K562 (cell line): ENCODE measurements around the gene IPO11. TPM values are rescaled to one million over a fixed set of nuclear protein-coding genes. Genes with fewer than 3 reads are reported as not detected.

Source experiments
- ATAC-seq: fragments of 200-7000 bp; cut with Tn5 transposase; 3 replicates; pipeline ENCODE4 v1.9.1; 2020; ENCODE audit warnings: moderate library complexity
- BruUV-seq: library from RNA; stranded (reverse); fragments of 400-500 nt; replicated peaks from 2 replicates; lab custom pipeline; 2021; lab: Mats Ljungman, UMichigan
- CTCF ChIA-PET: fragments of 300-600 bp; formaldehyde crosslinking; extraction: SDS; loops from one replicate; lab custom pipeline; 2021; ENCODE audit warnings: low intra/inter-chr PET ratio; lab: Yijun Ruan, JAX
- POLR2A ChIA-PET: fragments of 300-600, 350-650 bp; sonication (Branson Sonifier 250); formaldehyde crosslinking; extraction: SDS; loops from one replicate; lab custom pipeline; 2021; ENCODE audit warnings: antibody characterized with exemption, inconsistent platforms; lab: Yijun Ruan, JAX
- DNase-seq, 4 experiments: peaks; one replicate each; pipeline versions ENCODE4 v3.0.0 to v3.0.0-alpha.2; 2011 to 2018; ENCODE audit warnings: low spot score in 3 of 4, mixed read lengths in 3 of 4; ENCODE audit errors: extremely low read depth in 1 of 4
- FAIRE-seq: peaks from 2 replicates; lab custom pipeline; 2011; peaks lifted over from hg19 to GRCh38; lab: Jason Lieb, UNC
- H2AFZ ChIP-seq: 2 replicates; pipeline ENCODE4 v1.6.0; 2011; ENCODE audit warnings: low read depth, low read length, control low read depth, inconsistent platforms
- H3K27ac ChIP-seq: fragments of 200-600 bp; 3 replicates; pipeline ENCODE4 v1.8.0; 2011; ENCODE audit warnings: low read depth, mild to moderate bottlenecking, control low read depth, inconsistent platforms, low read length, moderate library complexity, mixed read lengths; ENCODE audit errors: extremely low read depth
- H3K27me3 ChIP-seq, 2 experiments: fragments of 300-600 bp in 1 of 2; 2 replicates in 1 of 2; 3 replicates in 1 of 2; pipeline versions ENCODE4 v1.6.0 to v1.8.0; 2011; ENCODE audit warnings: inconsistent platforms in 2 of 2, low read length in 2 of 2, mild to moderate bottlenecking in 1 of 2, mixed read lengths in 1 of 2, moderate library complexity in 1 of 2; ENCODE audit not compliant: control insufficient read depth in 2 of 2, insufficient read depth in 2 of 2
- H3K36me3 ChIP-seq: fragments of 300-600 bp; 3 replicates; pipeline ENCODE4 v1.8.0; 2011; ENCODE audit warnings: mild to moderate bottlenecking, low read length, inconsistent platforms; ENCODE audit not compliant: control insufficient read depth, insufficient read depth
- H3K4me1 ChIP-seq, 2 experiments: fragments of 200-600 bp in 1 of 2; replicated peaks in 1 of 2; 2 replicates in 1 of 2; 3 replicates in 1 of 2; pipeline versions ENCODE4 v1.5.1 to v1.8.0; 2011; ENCODE audit warnings: inconsistent platforms in 2 of 2, low read length in 2 of 2, mild to moderate bottlenecking in 1 of 2, mixed read lengths in 1 of 2, moderate library complexity in 1 of 2; ENCODE audit not compliant: control insufficient read depth in 2 of 2, insufficient read depth in 2 of 2
- H3K4me2 ChIP-seq: 2 replicates; pipeline ENCODE4 v1.6.1; 2011; ENCODE audit warnings: low read length, control low read depth, inconsistent platforms, mixed read lengths; ENCODE audit not compliant: insufficient read depth
- H3K4me3 ChIP-seq: fragments of 200-600 bp; sonication (generic), shearing (Covaris generic); 2 replicates; pipeline ENCODE4 v1.5.1; 2016; ENCODE audit warnings: control low read depth, inconsistent platforms
- H3K79me2 ChIP-seq: fragments of 200-600 bp; 3 replicates; pipeline ENCODE4 v1.8.0; 2011; ENCODE audit warnings: low read length, inconsistent platforms; ENCODE audit not compliant: control insufficient read depth, insufficient read depth
- H3K9ac ChIP-seq, 2 experiments: 2 replicates each; pipeline versions ENCODE4 v1.6.0 to v1.6.1; 2011; ENCODE audit warnings: low read depth in 2 of 2, low read length in 2 of 2, control low read depth in 1 of 2, inconsistent platforms in 1 of 2, mild to moderate bottlenecking in 1 of 2, mixed read lengths in 1 of 2; ENCODE audit not compliant: insufficient read depth in 1 of 2
- H3K9me1 ChIP-seq: one replicate; pipeline ENCODE4 v1.6.0; 2011; ENCODE audit warnings: inconsistent platforms, mild to moderate bottlenecking, low read length, moderate library complexity; ENCODE audit not compliant: control insufficient read depth, insufficient read depth
- H3K9me3 ChIP-seq: replicated peaks from 2 replicates; pipeline ENCODE4 v1.5.1; 2011; ENCODE audit warnings: low read depth, low read length, inconsistent platforms; ENCODE audit not compliant: control insufficient read depth, insufficient read depth
- H4K20me1 ChIP-seq: replicated peaks from 2 replicates; pipeline ENCODE4 v1.6.1; 2011; ENCODE audit warnings: low read length, inconsistent platforms, mixed read lengths; ENCODE audit not compliant: control insufficient read depth, insufficient read depth
- ATF3 ChIP-seq, 2 experiments: fragments of 450-650 bp in 1 of 2; sonication (generic) in 1 of 2; formaldehyde crosslinking in 1 of 2; IDR thresholded peaks in 1 of 2; conservative IDR thresholded peaks in 1 of 2; 2 replicates each; pipeline versions ENCODE4 v1.6.1 to v1.8.1; 2016 to 2023; ENCODE audit warnings: mild to moderate bottlenecking in 2 of 2, moderate library complexity in 2 of 2, inconsistent platforms in 1 of 2, missing genetic modification reagents in 1 of 2
- PKNOX1 ChIP-seq: fragments of 450-650 bp; IDR thresholded peaks from 2 replicates; pipeline ENCODE4 v1.6.1; 2016
- SUPT5H ChIP-seq: fragments of 450-650 bp; IDR thresholded peaks from 2 replicates; pipeline ENCODE4 v1.6.1; 2016
- ZNF76 ChIP-seq: fragments of 250-450 bp; sonication (Bioruptor Pico); IDR thresholded peaks from 2 replicates; pipeline ENCODE4 v1.4.0; 2020; ENCODE audit warnings: mild to moderate bottlenecking, moderate library complexity, borderline replicate concordance
- ZNF77 ChIP-seq: fragments of 250-450 bp; sonication (Bioruptor Pico); IDR thresholded peaks from 2 replicates; pipeline ENCODE4 v1.5.0; 2020
- in situ Hi-C: fragments of 300-500 bp; cut with MboI; formaldehyde crosslinking; loops from 4 replicates; pipeline ENCODE4 v1.15.0; 2018; ENCODE audit warnings: inconsistent platforms, mixed read lengths
- intact Hi-C: fragments of 100-400 bp; cut with micrococcal nuclease; formaldehyde crosslinking; loops from 2 replicates; pipeline ENCODE4 v1.14.2; 2022
- polyA plus RNA-seq, 8 experiments: library from polyadenylated mRNA; depleted of rRNA in 4 of 8; stranded (reverse) in 5 of 8; unstranded in 3 of 8; fragments of >200 nt; fragmentation: Nextera tagmentation in 2 of 8; fragmentation: Illumina TruSeq in 1 of 8; extraction: Ambion mirVana in 2 of 8; extraction: Trizol in 1 of 8; gene quantifications; 2 replicates each; pipeline versions ENCODE4 v1.2.1 to v1.2.3, GENCODE V29; 2011 to 2014; ENCODE audit warnings: inconsistent platforms in 1 of 8, missing spikeins in 1 of 8
- total RNA-seq, 7 experiments: library from RNA; depleted of rRNA in 6 of 7; stranded (reverse); fragments of >200 nt in 6 of 7; fragmentation: Illumina TruSeq in 2 of 7; extraction: Trizol in 2 of 7; gene quantifications; 2 replicates each; pipeline versions ENCODE4 v1.2.1 to v1.2.3, GENCODE V29; 2011 to 2021; ENCODE audit warnings: low replicate concordance in 1 of 7

Gene IPO11
- total and polyA plus RNA-seq, 9 of the 15 experiments (the other 6 are each of a cell fraction or from before 2014, with no cell fraction given) = 38.7 to 96.0 (median 70.9) TPM

DNA sequence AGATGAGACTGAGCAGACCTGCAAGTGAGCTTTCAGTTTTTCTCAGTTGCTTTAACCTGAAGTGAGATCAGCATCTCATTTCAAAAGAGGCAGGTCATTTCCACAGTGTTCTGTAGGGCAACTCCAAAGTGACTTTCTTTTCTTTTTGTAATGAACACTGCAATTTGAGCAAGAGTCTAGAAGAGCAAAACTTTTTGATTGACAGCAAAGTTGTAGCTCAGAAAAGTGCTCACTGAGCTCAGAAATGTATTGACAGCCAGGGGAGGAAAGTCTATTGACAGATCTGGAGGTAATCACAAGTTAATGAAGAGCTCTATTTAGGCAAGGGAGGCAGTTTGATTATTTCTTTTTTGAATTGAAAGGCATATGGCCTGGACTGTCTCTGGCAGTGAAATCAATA, 220.7 kb downstream of the IPO11 start:
- H3K27ac ChIP-seq = no peak overlapping the region
- CTCF ChIA-PET = no interaction called here
- FAIRE-seq (no peak), DNase-seq (no peak), ATAC-seq (no peak)
- H3K36me3 ChIP-seq = peaks cover 26% of the 10 kb centered on the region; the same call in 2 of the 3 replicates
- no peak overlapping the region for H3K4me2 ChIP-seq
- no peaks in the 10 kb centered on the region for H4K20me1 ChIP-seq
- no peaks in the 10 kb centered on the region for H3K9me1 ChIP-seq
- in situ Hi-C loops = no loop called here
- H3K9me3 ChIP-seq = no peaks in the 10 kb centered on the region
- no peaks in the 10 kb centered on the region for H3K27me3 ChIP-seq
- intact Hi-C loops = loop anchor here (5.0 kb wide), 1 partner anchor 171 kb away; no protein-coding TSS in a partner anchor
- TF ChIP-seq SUPT5H (no peak), ZNF76 (CRISPR knock-in tag) (no peak), PKNOX1 (peak; percentile 60), ZNF77 (CRISPR knock-in tag) (no peak), ATF3 (IDR thresholded peaks at IDR 0.05) (no peak), ATF3 (CRISPR knock-in tag; conservative IDR thresholded peaks at IDR 0.05) (no peak)
- H3K9ac ChIP-seq = no peak overlapping the region
- H3K4me1 ChIP-seq = no peaks in the 10 kb centered on the region
- H2AFZ ChIP-seq = no peak overlapping the region
- BruUV-seq = no TSS peak
- H3K4me3 ChIP-seq = no peak overlapping the region
- no peaks in the 10 kb centered on the region for H3K79me2 ChIP-seq
- POLR2A ChIA-PET = interaction anchor here (1.0 to 1.5 kb wide), 2 partner anchors 14 to 115 kb away, joined by 3 read pairs; no protein-coding TSS in a partner anchor
